HG03565 (cell line): ENCODE data around the gene FCN3.

Experiments
- ATAC-seq: cut with Tn5 transposase; IDR thresholded peaks from one replicate; pipeline ENCODE4 v1.9.1; 2021; ENCODE audit warnings: mild to moderate bottlenecking, moderate library complexity; ENCODE audit not compliant: unreplicated experiment

The FCN3 gene

GRCh38 chr1:27380766-27381733, 6.4 kb upstream of the FCN3 start:
- no peak for ATAC-seq

GRCh38 chr1:27380224-27380623, 5.6 kb upstream of the FCN3 start:
- ATAC-seq: no peak

GRCh38 chr1:27379564-27380122, 5.0 kb upstream of the FCN3 start:
- no peak for ATAC-seq

GRCh38 chr1:27377760-27378495, 3.3 kb upstream of the FCN3 start:
- no peak for ATAC-seq

- ATAC-seq: no peak
Observed at GRCh38 chr1:27372808-27373690, 1.6 kb downstream of the FCN3 start.

GRCh38 chr1:27372022-27372807, 2.4 kb downstream of the FCN3 start:
- ATAC-seq: no peak

- ATAC-seq: no peak
Observed at GRCh38 chr1:27368869-27369582, 5.6 kb downstream of the FCN3 start.

- ATAC-seq: no peak
Observed at GRCh38 chr1:27367160-27367650, 7.4 kb downstream of the FCN3 start.

- no peak for ATAC-seq
Observed at GRCh38 chr1:27366411-27367159, 8.0 kb downstream of the FCN3 start, which contains the start of gene MAP3K6. Gene MAP3K6 (minus strand): TSS chr1:27366961. CDS start chr1:27366597, 364 bp downstream.

- no peak for ATAC-seq
Observed at GRCh38 chr1:27366113-27366410, 8.6 kb downstream of the FCN3 start.

GRCh38 chr1:27365372-27366112, 9.1 kb downstream of the FCN3 start:
- ATAC-seq: no peak

GRCh38 chr1:27364696-27365371, 9.8 kb downstream of the FCN3 start:
- no peak for ATAC-seq

GRCh38 chr1:27363766-27364695, 10.6 kb downstream of the FCN3 start:
- ATAC-seq: no peak

- no peak for ATAC-seq
Observed at GRCh38 chr1:27361553-27361952, 13.1 kb downstream of the FCN3 start.

GRCh38 chr1:27361044-27361402, 13.6 kb downstream of the FCN3 start:
- ATAC-seq: no peak
